K562 (cell line): ENCODE results near the gene DENND2A. TPM values are rescaled to one million over a fixed set of nuclear protein-coding genes. Genes with fewer than 3 reads are reported as not detected.

Experiments used
- ATF7 ChIP-seq: fragments of 450-650 bp; IDR thresholded peaks from 2 replicates; pipeline ENCODE4 v1.7.1; 2014; ENCODE audit warnings: mild to moderate bottlenecking, moderate library complexity
- CBX3 ChIP-seq, 2 experiments: IDR thresholded peaks; 1 replicate in 1 of 2; 2 replicates in 1 of 2; pipeline ENCODE4 v1.6.1; 2012; ENCODE audit warnings: inconsistent platforms in 2 of 2, low read length in 2 of 2, borderline replicate concordance in 1 of 2, control low read depth in 1 of 2
- FOXA3 ChIP-seq, 2 experiments: fragments of 450-650 bp in 1 of 2; sonication (generic) in 1 of 2; formaldehyde crosslinking; IDR thresholded peaks in 1 of 2; conservative IDR thresholded peaks in 1 of 2; 2 replicates each; pipeline versions ENCODE4 v1.4.0 to v1.8.0; 2020 to 2022; ENCODE audit warnings: mild to moderate bottlenecking in 2 of 2, missing genetic modification reagents in 1 of 2
- GABPB1 ChIP-seq: sonication (generic); formaldehyde crosslinking; IDR thresholded peaks from 2 replicates; pipeline ENCODE4 v1.8.0; 2022; ENCODE audit warnings: mild to moderate bottlenecking, missing genetic modification reagents
- HCFC1 ChIP-seq: IDR thresholded peaks from 2 replicates; pipeline ENCODE4 v1.6.1; 2012; ENCODE audit warnings: low read depth, low read length, improper control_type of control experiment
- HOXB6 ChIP-seq: fragments of 250-450 bp; sonication (Bioruptor Pico); IDR thresholded peaks from 2 replicates; pipeline ENCODE4 v1.5.1; 2022; ENCODE audit warnings: mild to moderate bottlenecking, borderline replicate concordance
- JUND ChIP-seq, 2 experiments: IDR thresholded peaks; 2 replicates in 1 of 2; 3 replicates in 1 of 2; pipeline ENCODE4 v1.6.1; 2011; ENCODE audit warnings: borderline replicate concordance in 2 of 2, low read depth in 2 of 2, low read length in 2 of 2, improper control_type of control experiment in 1 of 2, missing biosample characterization in 1 of 2, missing genetic modification characterization in 1 of 2, missing genetic modification reagents in 1 of 2
- KAT2B ChIP-seq: IDR thresholded peaks from one replicate; pipeline ENCODE4 v1.6.1; 2012; ENCODE audit warnings: low read depth, mild to moderate bottlenecking, control low read depth, inconsistent platforms, low read length, moderate library complexity
- MAX ChIP-seq: sonication (generic); formaldehyde crosslinking; IDR thresholded peaks from 2 replicates; pipeline ENCODE4 v1.9.0; 2022; ENCODE audit warnings: mild to moderate bottlenecking, missing genetic modification reagents
- MEIS2 ChIP-seq: fragments of 450-650 bp; IDR thresholded peaks from 2 replicates; pipeline ENCODE4 v1.6.1; 2014; ENCODE audit warnings: mild to moderate bottlenecking; ENCODE audit not compliant: partially characterized antibody
- MIER1 ChIP-seq: fragments of 450-650 bp; IDR thresholded peaks from 2 replicates; pipeline ENCODE4 v1.6.1; 2016; ENCODE audit warnings: antibody characterized with exemption, mild to moderate bottlenecking, low read depth
- MTA3 ChIP-seq: fragments of 450-650 bp; formaldehyde crosslinking; IDR thresholded peaks from 2 replicates; pipeline ENCODE4 v1.6.1; 2017; ENCODE audit warnings: mild to moderate bottlenecking, borderline replicate concordance
- NBN ChIP-seq: fragments of 450-650 bp; IDR thresholded peaks from 2 replicates; pipeline ENCODE4 v1.6.1; 2016; ENCODE audit warnings: low read depth, mild to moderate bottlenecking
- POLR2B ChIP-seq: fragments of 450-650 bp; IDR thresholded peaks from 2 replicates; pipeline ENCODE4 v1.6.1; 2018; ENCODE audit warnings: low read depth; ENCODE audit not compliant: partially characterized antibody
- PRDM10 ChIP-seq: fragments of 450-650 bp; IDR thresholded peaks from 2 replicates; pipeline ENCODE4 v1.6.1; 2018; ENCODE audit not compliant: partially characterized antibody
- SPI1 ChIP-seq: IDR thresholded peaks from 2 replicates; pipeline ENCODE4 v1.6.1; 2011; ENCODE audit warnings: low read depth, low read length, control low read depth, borderline replicate concordance
- STAG1 ChIP-seq: sonication (generic); formaldehyde crosslinking; IDR thresholded peaks from 2 replicates; pipeline ENCODE4 v1.5.0; 2020; ENCODE audit warnings: missing genetic modification reagents, borderline replicate concordance
- TARDBP ChIP-seq: fragments of 450-650 bp; IDR thresholded peaks from 2 replicates; pipeline ENCODE4 v1.6.1; 2016
- TRIM24 ChIP-seq, 2 experiments: fragments of 450-650 bp; IDR thresholded peaks; 2 replicates each; pipeline ENCODE4 v1.6.1; 2016
- ZBTB33 ChIP-seq: sonication (generic); formaldehyde crosslinking; IDR thresholded peaks from 2 replicates; pipeline ENCODE4 v1.8.1; 2023; ENCODE audit warnings: mild to moderate bottlenecking, missing genetic modification reagents
- ZNF436 ChIP-seq: fragments of 250-450, 450-650 bp; sonication (Bioruptor Pico); formaldehyde crosslinking; IDR thresholded peaks from 2 replicates; pipeline ENCODE4 v1.7.0; 2020; ENCODE audit warnings: mild to moderate bottlenecking
- ZNF695 ChIP-seq: fragments of 450-650 bp; formaldehyde crosslinking; IDR thresholded peaks from 2 replicates; pipeline ENCODE4 v1.4.0; 2020; ENCODE audit warnings: mild to moderate bottlenecking, moderate library complexity
- polyA plus RNA-seq, 8 experiments: library from polyadenylated mRNA; depleted of rRNA in 4 of 8; stranded (reverse) in 5 of 8; unstranded in 3 of 8; fragments of >200 nt; fragmentation: Nextera tagmentation in 2 of 8; fragmentation: Illumina TruSeq in 1 of 8; extraction: Ambion mirVana in 2 of 8; extraction: Trizol in 1 of 8; gene quantifications; 2 replicates each; pipeline versions ENCODE4 v1.2.1 to v1.2.3, GENCODE V29; 2011 to 2014; ENCODE audit warnings: inconsistent platforms in 1 of 8, missing spikeins in 1 of 8
- total RNA-seq, 7 experiments: library from RNA; depleted of rRNA in 6 of 7; stranded (reverse); fragments of >200 nt in 6 of 7; fragmentation: Illumina TruSeq in 2 of 7; extraction: Trizol in 2 of 7; gene quantifications; 2 replicates each; pipeline versions ENCODE4 v1.2.1 to v1.2.3, GENCODE V29; 2011 to 2021; ENCODE audit warnings: low replicate concordance in 1 of 7

The DENND2A gene
- total and polyA plus RNA-seq, 9 of the 15 experiments (the other 6 are each of a cell fraction or from before 2014, with no cell fraction given), result not detected

DNA sequence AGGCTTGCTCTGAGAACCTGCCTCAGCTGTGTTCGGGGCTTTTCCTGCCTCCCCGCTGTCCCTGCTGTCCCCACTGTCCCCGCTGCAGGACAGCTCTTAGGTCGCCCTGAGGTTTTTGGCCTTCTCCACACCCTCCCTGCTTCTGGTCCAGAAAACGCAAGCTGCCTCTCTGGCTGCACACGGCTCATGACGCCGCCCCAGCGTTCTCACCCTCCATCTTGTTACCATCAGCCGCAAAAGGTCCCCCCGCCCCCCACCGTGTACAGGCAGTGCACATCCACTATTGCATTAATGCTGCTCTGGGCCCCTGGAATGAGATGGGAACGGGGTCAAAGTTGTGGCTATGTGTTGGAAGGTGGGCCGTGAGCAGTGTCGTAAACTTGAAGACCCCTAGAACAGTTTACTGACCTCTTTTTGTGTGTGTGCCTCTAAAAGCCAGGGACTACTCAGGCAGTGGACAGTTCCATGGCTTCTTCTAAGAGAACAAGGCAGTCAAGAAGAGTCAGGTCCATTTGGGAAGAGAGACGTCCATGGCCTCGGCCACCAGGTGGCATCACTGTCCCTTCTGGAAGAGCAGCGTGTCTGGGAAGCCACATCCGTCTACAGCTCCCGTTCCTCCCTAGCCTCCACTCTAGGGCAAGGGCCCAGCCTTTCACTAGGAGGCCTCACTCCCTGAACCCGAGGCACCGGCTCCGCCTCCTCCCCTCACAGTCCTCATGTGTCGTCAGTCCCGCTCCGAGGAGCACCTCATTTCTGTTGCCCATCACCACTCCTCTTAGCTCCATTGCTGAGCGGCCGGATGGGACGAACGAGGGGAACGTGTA, 122.9 kb downstream of the DENND2A start (continued):
- TF ChIP-seq PRDM10 (peak; percentile 47), GABPB1 (CRISPR knock-in tag) (peak; percentile 64; the same call in 1 of the 2 replicates), MEIS2 (peak; percentile 14), ZNF436 (CRISPR knock-in tag) (no peak), ZBTB33 (CRISPR knock-in tag) (peak; percentile 42; the same call in 1 of the 2 replicates), ZNF695 (CRISPR knock-in tag) (no peak), POLR2B (no peak), MIER1 (peak; percentile 53; the same call in 1 of the 2 replicates), ATF7 (peak; percentile 67), TRIM24 (IDR thresholded peaks at IDR 0.05) (peak in 1 of 2 experiments; percentile 28; a peak in 2 of 4 replicates), KAT2B (no peak), SPI1 (0 out of 2 replicates have a peak, but pooled peaks have one; percentile 36), CBX3 (IDR thresholded peaks at IDR 0.05; ENCODE audit: borderline replicate concordance in 1 of 2, low read length in 2 of 2) (peak in 1 of 2 experiments; percentile 50; a peak in 1 of 3 replicates), HOXB6 (CRISPR knock-in tag) (no peak), TARDBP (peak; percentile 80; the same call in 1 of the 2 replicates), NBN (peak; percentile 82), MTA3 (peak; percentile 58; the same call in 1 of the 2 replicates), FOXA3 (CRISPR knock-in tag; conservative IDR thresholded peaks at IDR 0.05 in 1 of 2, IDR thresholded peaks at IDR 0.05 in 1 of 2) (0 out of 4 replicates have a peak, but pooled peaks of 1 of the 2 experiments have one; percentile 38), JUND (IDR thresholded peaks at IDR 0.05; ENCODE audit: borderline replicate concordance, low read depth, low read length) (peak; percentile 81), JUND (tag; IDR thresholded peaks at IDR 0.05; ENCODE audit: borderline replicate concordance, low read depth, low read length) (peak; percentile 49; the same call in 1 of the 3 replicates), STAG1 (peak; percentile 79), MAX (CRISPR knock-in tag) (peak; percentile 43; the same call in 1 of the 2 replicates), HCFC1 (peak; percentile 52)
